ENCODE data around the gene TRPV2. TPM values are rescaled to one million over a fixed set of nuclear protein-coding genes. Genes with fewer than 3 reads are reported as not detected.
A peak's percentile ranks its signal among the peaks of the same experiment; 100 is the strongest.

The TRPV2 gene
- total RNA-seq, 1 experiment from 2014 or later = 1.0 TPM

- H3K4me1 Mint-ChIP-seq = peaks cover 13 to 21% of the 10 kb centered on the region in 2 experiments
Measured at GRCh38 chr17:16432017-16432416, 16.6 kb downstream of the TRPV2 start.

More at GRCh38 chr17:16432017-16432416, 16.6 kb downstream of the TRPV2 start:
- H3K4ac ChIP-seq (ENCODE audit: low read depth, low read length) = no peak overlapping the region
- Mint-ChIP-seq H3K36me3 (ENCODE audit: insufficient read depth in 1 of 3, low read depth in 3 of 3) (no peaks in the 10 kb centered on the region; a peak in 1 of 7 replicates), H3K27ac (peak overlapping the region in 1 of 3 experiments; percentile 35; a peak in 2 of 7 replicates), H3K4me3 (no peak overlapping the region), H3K9me3 (no peaks in the 10 kb centered on the region), H3K27me3 (ENCODE audit: low read depth) (no peaks in the 10 kb centered on the region; the same call in none of the 2 replicates)
- no peak overlapping the region for H3K56ac ChIP-seq (ENCODE audit: insufficient read length, low read depth, low read length)
- H3K18ac ChIP-seq (ENCODE audit: insufficient read length, low read depth, low read length) = no peak overlapping the region
- no peaks in the 10 kb centered on the region for H3K9me3 ChIP-seq (ENCODE audit: control insufficient read depth, low read depth, low read length)
- no peak overlapping the region for H4K5ac ChIP-seq (ENCODE audit: insufficient read length, low read depth, low read length)
- H3K9ac ChIP-seq (ENCODE audit: extremely low read depth, insufficient read length, low read length) = no peak overlapping the region
- no peak overlapping the region for H2BK20ac ChIP-seq (ENCODE audit: low read depth, low read length, poor library complexity, severe bottlenecking)
- no peak overlapping the region for H2BK5ac ChIP-seq (ENCODE audit: insufficient read length, low read length)
- H2BK120ac ChIP-seq (ENCODE audit: low read depth, low read length, poor library complexity, severe bottlenecking) = no peak overlapping the region
- no peak for TF ChIP-seq CTCF (conservative IDR thresholded peaks at IDR 0.05)
- no peak overlapping the region for H4K8ac ChIP-seq (replicated peaks; ENCODE audit: insufficient read length, low read depth, low read length)
- H2AFZ ChIP-seq (ENCODE audit: low read length) = no peak overlapping the region
- H3K27me3 ChIP-seq (ENCODE audit: insufficient read depth, low read length) = no peaks in the 10 kb centered on the region
- no peak overlapping the region for H3K27ac ChIP-seq (ENCODE audit: insufficient read length, low read depth, low read length)
- no peak overlapping the region for H2BK12ac ChIP-seq (ENCODE audit: insufficient read length, low read depth, low read length)
- no peaks in the 10 kb centered on the region for H3K79me1 ChIP-seq (ENCODE audit: insufficient read depth, low read depth, low read length, poor library complexity, severe bottlenecking)
- H3K23ac ChIP-seq (ENCODE audit: insufficient read length, low read depth, low read length) = no peak overlapping the region
- H3K79me2 ChIP-seq (ENCODE audit: insufficient read depth, low read length) = no peaks in the 10 kb centered on the region
- no CpG with 5 or more reads among the region's 15 CpGs for WGBS (ENCODE audit: extremely low coverage, insufficient read length, low lambda C conversion rate)
- no peaks in the 10 kb centered on the region for H3K4me1 ChIP-seq (ENCODE audit: insufficient read depth, low read length)
- H2AK5ac ChIP-seq (ENCODE audit: insufficient read length, low read length) = no peak overlapping the region
- no peak overlapping the region; the same call in 1 of the 2 replicates for H3K14ac ChIP-seq (ENCODE audit: insufficient read depth, low read length)
- no peak overlapping the region for H4K91ac ChIP-seq (ENCODE audit: insufficient read length, low read depth, low read length)
- H3T11ph ChIP-seq (ENCODE audit: low read length) = no peak overlapping the region
- H2BK15ac ChIP-seq (ENCODE audit: low read depth, low read length) = no peak overlapping the region
- H3K23me2 ChIP-seq (ENCODE audit: insufficient read length, low read depth, low read length, poor library complexity, severe bottlenecking) = no peaks in the 10 kb centered on the region
- no peak overlapping the region for H3K4me2 ChIP-seq (ENCODE audit: insufficient read depth, insufficient read length, low read length)
- H4K20me1 ChIP-seq (ENCODE audit: control insufficient read depth, insufficient read depth, insufficient read length) = no peaks in the 10 kb centered on the region
- peak; percentile 36 for DNase-seq
